ENCODE results near the gene FBXW8. TPM values are rescaled to one million over a fixed set of nuclear protein-coding genes. Genes with fewer than 3 reads are reported as not detected.
A peak's percentile ranks its signal among the peaks of the same experiment; 100 is the strongest.

The FBXW8 gene
- total RNA-seq, 4 donors from 2014 or later = 4.2 to 5.6 (median 4.7) TPM

DNA sequence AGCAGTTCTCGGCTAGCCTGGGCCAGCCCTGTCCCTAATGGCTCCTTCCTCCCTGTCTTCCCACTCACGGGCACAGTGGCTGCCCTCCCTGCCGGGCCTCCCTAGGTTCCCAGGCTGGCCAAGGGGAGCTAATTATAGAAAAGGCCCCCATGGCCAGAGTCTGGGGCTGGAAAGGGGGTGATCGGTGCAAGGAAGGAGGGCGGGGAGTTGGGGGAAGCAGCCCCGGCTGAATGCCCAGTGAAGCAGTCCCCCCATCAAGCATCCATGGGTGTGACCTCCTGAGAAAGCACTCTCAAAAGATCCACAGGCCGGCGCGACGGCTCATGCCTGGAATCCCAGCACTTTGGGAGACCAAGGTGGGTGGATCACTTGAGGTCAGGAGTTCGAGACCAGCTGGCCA, 133.6 kb downstream of the FBXW8 start:
- no peak for DNase-seq
- H3K27ac ChIP-seq = no peak overlapping the region
- no peaks in the 10 kb centered on the region for H3K27me3 ChIP-seq
- intact Hi-C loops (cut with DNase I; ENCODE audit: low total_unique reads) (no loop called here), in situ Hi-C loops (cut with MboI; ENCODE audit: low sequenced_read_pairs in 4 of 4) (no loop called here)
- no peak for ATAC-seq
- H3K9me3 ChIP-seq = no peaks in the 10 kb centered on the region
- H3K4me3 ChIP-seq = no peak overlapping the region
- TF ChIP-seq, protein P1, sequence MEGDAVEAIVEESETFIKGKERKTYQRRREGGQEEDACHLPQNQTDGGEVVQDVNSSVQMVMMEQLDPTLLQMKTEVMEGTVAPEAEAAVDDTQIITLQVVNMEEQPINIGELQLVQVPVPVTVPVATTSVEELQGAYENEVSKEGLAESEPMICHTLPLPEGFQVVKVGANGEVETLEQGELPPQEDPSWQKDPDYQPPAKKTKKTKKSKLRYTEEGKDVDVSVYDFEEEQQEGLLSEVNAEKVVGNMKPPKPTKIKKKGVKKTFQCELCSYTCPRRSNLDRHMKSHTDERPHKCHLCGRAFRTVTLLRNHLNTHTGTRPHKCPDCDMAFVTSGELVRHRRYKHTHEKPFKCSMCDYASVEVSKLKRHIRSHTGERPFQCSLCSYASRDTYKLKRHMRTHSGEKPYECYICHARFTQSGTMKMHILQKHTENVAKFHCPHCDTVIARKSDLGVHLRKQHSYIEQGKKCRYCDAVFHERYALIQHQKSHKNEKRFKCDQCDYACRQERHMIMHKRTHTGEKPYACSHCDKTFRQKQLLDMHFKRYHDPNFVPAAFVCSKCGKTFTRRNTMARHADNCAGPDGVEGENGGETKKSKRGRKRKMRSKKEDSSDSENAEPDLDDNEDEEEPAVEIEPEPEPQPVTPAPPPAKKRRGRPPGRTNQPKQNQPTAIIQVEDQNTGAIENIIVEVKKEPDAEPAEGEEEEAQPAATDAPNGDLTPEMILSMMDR (IDR thresholded peaks at IDR 0.05 in 4 of 5, conservative IDR thresholded peaks at IDR 0.05 in 1 of 5) = no peak
- TF ChIP-seq POLR2A (IDR thresholded peaks at IDR 0.05) = no peak
- H3K4me1 ChIP-seq = no peaks in the 10 kb centered on the region
- H3K36me3 ChIP-seq = no peaks in the 10 kb centered on the region

DNA sequence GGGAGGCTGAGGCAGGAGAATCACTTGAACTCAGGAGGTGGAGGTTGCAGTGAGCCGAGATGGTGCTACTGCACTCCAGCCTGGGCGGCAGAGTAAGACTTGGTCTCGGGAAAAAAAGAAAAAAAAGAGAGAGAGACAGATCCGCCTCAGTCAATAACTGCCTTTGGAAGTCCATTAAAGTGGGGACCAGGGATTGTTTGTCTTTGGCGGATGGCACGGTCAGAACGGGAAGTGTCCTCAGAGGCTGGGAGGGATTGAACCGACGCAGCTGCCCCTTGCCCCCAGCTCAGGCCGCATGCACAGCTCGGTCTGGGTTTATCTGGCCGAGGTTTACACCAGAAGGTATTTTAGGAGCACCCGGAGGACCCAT, 134.0 kb downstream of the FBXW8 start:
- Histone ChIP-seq H3K36me3 (no peaks in the 10 kb centered on the region), H3K4me1 (no peaks in the 10 kb centered on the region), H3K27ac (peak overlapping the region in 2 of 4 donors; percentile 26 to 38), H3K27me3 (no peaks in the 10 kb centered on the region), H3K9me3 (no peaks in the 10 kb centered on the region), H3K4me3 (no peak overlapping the region)
- intact Hi-C loops (cut with DNase I; ENCODE audit: low total_unique reads) = no loop called here
- no peak for DNase-seq
- TF ChIP-seq, protein P1 (IDR thresholded peaks at IDR 0.05 in 4 of 5, conservative IDR thresholded peaks at IDR 0.05 in 1 of 5) = no peak
- no peak for TF ChIP-seq POLR2A (IDR thresholded peaks at IDR 0.05)
- ATAC-seq = no peak
- in situ Hi-C loops (cut with MboI; ENCODE audit: low sequenced_read_pairs in 4 of 4) = no loop called here

DNA sequence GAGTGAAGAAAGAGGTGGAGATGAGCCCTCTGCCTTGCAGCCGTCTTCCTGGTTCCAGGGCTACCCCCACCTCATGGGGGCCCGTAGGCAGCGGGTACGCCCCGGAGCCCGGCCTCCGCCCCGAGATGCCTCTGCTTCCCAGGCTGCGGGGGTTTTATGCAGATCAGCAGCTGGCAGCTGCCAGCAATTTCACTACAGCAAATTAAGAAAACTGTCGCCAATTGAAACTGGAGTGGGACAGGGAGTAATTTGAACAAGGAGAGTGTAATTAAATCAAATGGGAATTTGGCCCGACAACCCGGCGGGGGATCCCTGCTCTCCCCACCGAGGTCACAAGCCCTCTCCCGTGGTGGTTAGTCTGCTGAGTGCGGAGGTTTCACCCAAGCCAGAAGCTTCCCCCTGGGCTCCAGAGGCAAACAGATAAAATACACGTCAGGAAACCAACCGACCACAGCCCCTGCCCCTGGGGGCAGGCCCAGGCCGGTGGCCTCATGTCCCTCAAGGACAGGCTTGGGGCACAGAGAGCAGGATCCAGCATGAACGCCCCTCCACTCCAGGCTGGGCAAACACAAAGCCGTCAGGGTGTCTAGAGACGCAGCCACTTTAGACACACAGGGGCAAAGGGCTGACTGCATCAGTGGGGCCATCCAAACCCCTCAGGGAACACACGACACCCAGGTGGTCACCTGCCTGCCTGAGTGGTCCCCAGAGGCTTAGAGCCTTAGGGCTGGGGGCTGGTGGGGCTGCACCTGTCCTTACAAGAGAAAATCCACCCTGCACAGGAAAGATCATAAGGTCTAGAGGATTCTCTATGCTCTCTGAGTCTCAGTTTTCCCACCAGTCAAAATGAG, 134.6 kb downstream of the FBXW8 start:
- H3K4me1 ChIP-seq = no peaks in the 10 kb centered on the region
- no peaks in the 10 kb centered on the region for H3K36me3 ChIP-seq
- ATAC-seq = no peak
- TF ChIP-seq POLR2A (IDR thresholded peaks at IDR 0.05) = no peak
- TF ChIP-seq, protein P1 (IDR thresholded peaks at IDR 0.05 in 4 of 5, conservative IDR thresholded peaks at IDR 0.05 in 1 of 5) = no peak
- no peak overlapping the region for H3K4me3 ChIP-seq
- in situ Hi-C loops (cut with MboI; ENCODE audit: low sequenced_read_pairs in 4 of 4) (no loop called here), intact Hi-C loops (cut with DNase I; ENCODE audit: low total_unique reads) (no loop called here)
- H3K27ac ChIP-seq = peak overlapping the region in 3 of 4 donors; percentile 23 to 38 (median 26)
- H3K9me3 ChIP-seq = no peaks in the 10 kb centered on the region
- H3K27me3 ChIP-seq = no peaks in the 10 kb centered on the region
- no peak for DNase-seq

DNA sequence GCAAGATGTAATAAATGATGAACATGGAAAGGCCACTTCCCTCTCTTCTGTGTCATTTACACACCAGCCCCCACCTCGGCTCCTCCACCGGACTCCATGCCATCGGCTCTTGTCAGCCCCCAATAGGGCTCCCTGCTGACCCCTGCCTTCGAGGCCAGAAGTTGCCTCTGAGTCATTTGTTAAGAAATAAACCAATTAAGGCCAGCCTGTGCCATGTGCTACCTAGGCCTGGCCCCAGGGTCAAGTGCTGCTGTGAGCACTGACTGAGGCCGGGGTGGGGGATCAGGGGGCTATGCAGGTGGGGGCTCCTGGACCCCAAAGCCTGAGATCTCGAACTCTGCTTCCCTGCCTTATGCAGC, 135.2 kb downstream of the FBXW8 start:
- Histone ChIP-seq H3K9me3 (no peaks in the 10 kb centered on the region), H3K4me1 (no peaks in the 10 kb centered on the region), H3K4me3 (no peak overlapping the region), H3K36me3 (no peaks in the 10 kb centered on the region), H3K27me3 (no peaks in the 10 kb centered on the region), H3K27ac (peak overlapping the region in 2 of 4 donors; percentile 22 to 23)
- intact Hi-C loops (cut with DNase I; ENCODE audit: low total_unique reads) = no loop called here
- in situ Hi-C loops (cut with MboI; ENCODE audit: low sequenced_read_pairs in 4 of 4) = no loop called here
- ATAC-seq = no peak
- DNase-seq = no peak
- TF ChIP-seq POLR2A (IDR thresholded peaks at IDR 0.05) = no peak
- TF ChIP-seq, protein P1 (IDR thresholded peaks at IDR 0.05 in 4 of 5, conservative IDR thresholded peaks at IDR 0.05 in 1 of 5) = no peak
